OCI-LY7 (cell line): Measurements from ENCODE around the gene PILRA. TPM values are rescaled to one million over a fixed set of nuclear protein-coding genes. Genes with fewer than 3 reads are reported as not detected.

Source experiments
- BruUV-seq: library from RNA; stranded (reverse); fragments of 400-500 nt; replicated peaks from 2 replicates; lab custom pipeline; 2021; lab: Mats Ljungman, UMichigan
- CTCF ChIA-PET: fragments of 300-600 bp; sonication (Branson Sonifier 250); formaldehyde crosslinking; loops from one replicate; lab custom pipeline; 2022; ENCODE audit warnings: antibody characterized with exemption; ENCODE audit not compliant: unreplicated experiment; lab: Charles Lee
- POLR2A ChIA-PET: fragments of 300-600 bp; sonication (Branson Sonifier 250); formaldehyde crosslinking; loops from one replicate; lab custom pipeline; 2022; ENCODE audit warnings: antibody characterized with exemption; lab: Charles Lee
- DNase-seq: peaks from one replicate; pipeline ENCODE4 v3.0.0-alpha.2; 2015; ENCODE audit warnings: low spot score
- H2AFZ ChIP-seq: fragments of 200-600 bp; sonication (generic), shearing (Covaris generic); 2 replicates; pipeline ENCODE4 v1.6.1; 2014; ENCODE audit warnings: mild to moderate bottlenecking, antibody characterized with exemption, low read length, moderate library complexity
- H3K27ac ChIP-seq: fragments of 200-600 bp; sonication (generic); 2 replicates; pipeline ENCODE4 v1.5.1; 2014; ENCODE audit warnings: mixed run types, low read depth, mild to moderate bottlenecking, moderate library complexity, low read length, inconsistent platforms; ENCODE audit not compliant: poor library complexity, severe bottlenecking
- H3K36me3 ChIP-seq: fragments of 200-600 bp; sonication (generic); 2 replicates; pipeline ENCODE4 v1.6.1; 2014; ENCODE audit warnings: mild to moderate bottlenecking, antibody characterized with exemption, low read length, moderate library complexity, mixed read lengths; ENCODE audit not compliant: insufficient read depth
- H3K4me1 ChIP-seq: fragments of 200-600 bp; sonication (generic); 2 replicates; pipeline ENCODE4 v1.5.1; 2014; ENCODE audit warnings: mild to moderate bottlenecking, low read length; ENCODE audit not compliant: insufficient read depth, poor library complexity, severe bottlenecking
- H3K4me2 ChIP-seq: fragments of 200-600 bp; sonication (generic); 2 replicates; pipeline ENCODE4 v1.6.1; 2014; ENCODE audit warnings: mild to moderate bottlenecking, low read length
- H3K4me3 ChIP-seq: fragments of 200-600 bp; sonication (generic); 2 replicates; pipeline ENCODE4 v1.5.1; 2014; ENCODE audit warnings: mild to moderate bottlenecking, low read depth, low read length; ENCODE audit not compliant: poor library complexity, severe bottlenecking
- H3K79me2 ChIP-seq: fragments of 200-600 bp; sonication (generic); 2 replicates; pipeline ENCODE4 v1.6.1; 2016; ENCODE audit warnings: low read depth, mild to moderate bottlenecking, low read length, moderate library complexity, mixed read lengths; ENCODE audit not compliant: insufficient read depth
- H3K9me2 ChIP-seq: fragments of 200-600 bp; sonication (generic); 2 replicates; pipeline ENCODE4 v1.6.1; 2016; ENCODE audit warnings: mild to moderate bottlenecking, low read length, mixed read lengths; ENCODE audit not compliant: insufficient read depth
- H3K9me3 ChIP-seq: fragments of 200-600 bp; sonication (generic); 2 replicates; pipeline ENCODE4 v1.6.1; 2014; ENCODE audit warnings: mild to moderate bottlenecking, mixed run types, low read length, mixed read lengths
- H4K20me1 ChIP-seq: fragments of 200-600 bp; sonication (generic); 2 replicates; pipeline ENCODE4 v1.6.1; 2014; ENCODE audit warnings: mild to moderate bottlenecking, antibody characterized with exemption, low read length, moderate library complexity, mixed read lengths; ENCODE audit not compliant: insufficient read depth
- CTCF ChIP-seq: fragments of 200-600 bp; sonication (generic); conservative IDR thresholded peaks from 2 replicates; pipeline ENCODE4 v1.5.1; 2014; ENCODE audit warnings: mild to moderate bottlenecking, antibody characterized with exemption, low read length, moderate library complexity, mixed read lengths
- EZH2phosphoT487 ChIP-seq: fragments of 200-600 bp; sonication (generic); IDR thresholded peaks from 2 replicates; pipeline ENCODE4 v1.6.1; 2018; ENCODE audit warnings: low read depth, borderline replicate concordance, mild to moderate bottlenecking, mixed run types, antibody characterized with exemption, low read length, moderate library complexity, mixed read lengths
- intact Hi-C: fragments of 100-400 bp; cut with micrococcal nuclease; formaldehyde crosslinking; loops from one replicate; pipeline ENCODE4 v1.10.0; 2022; ENCODE audit not compliant: unreplicated experiment
- total RNA-seq, 2 experiments: library from RNA; depleted of rRNA in 1 of 2; stranded (reverse); fragments of >200 nt in 1 of 2; shearing (Covaris generic) in 1 of 2; gene quantifications; 2 replicates each; pipeline ENCODE4 v1.2.3, GENCODE V29; 2014 to 2022

The PILRA gene
- total RNA-seq, 2 experiments from 2014 or later: 8.0 to 16.0 TPM

DNA sequence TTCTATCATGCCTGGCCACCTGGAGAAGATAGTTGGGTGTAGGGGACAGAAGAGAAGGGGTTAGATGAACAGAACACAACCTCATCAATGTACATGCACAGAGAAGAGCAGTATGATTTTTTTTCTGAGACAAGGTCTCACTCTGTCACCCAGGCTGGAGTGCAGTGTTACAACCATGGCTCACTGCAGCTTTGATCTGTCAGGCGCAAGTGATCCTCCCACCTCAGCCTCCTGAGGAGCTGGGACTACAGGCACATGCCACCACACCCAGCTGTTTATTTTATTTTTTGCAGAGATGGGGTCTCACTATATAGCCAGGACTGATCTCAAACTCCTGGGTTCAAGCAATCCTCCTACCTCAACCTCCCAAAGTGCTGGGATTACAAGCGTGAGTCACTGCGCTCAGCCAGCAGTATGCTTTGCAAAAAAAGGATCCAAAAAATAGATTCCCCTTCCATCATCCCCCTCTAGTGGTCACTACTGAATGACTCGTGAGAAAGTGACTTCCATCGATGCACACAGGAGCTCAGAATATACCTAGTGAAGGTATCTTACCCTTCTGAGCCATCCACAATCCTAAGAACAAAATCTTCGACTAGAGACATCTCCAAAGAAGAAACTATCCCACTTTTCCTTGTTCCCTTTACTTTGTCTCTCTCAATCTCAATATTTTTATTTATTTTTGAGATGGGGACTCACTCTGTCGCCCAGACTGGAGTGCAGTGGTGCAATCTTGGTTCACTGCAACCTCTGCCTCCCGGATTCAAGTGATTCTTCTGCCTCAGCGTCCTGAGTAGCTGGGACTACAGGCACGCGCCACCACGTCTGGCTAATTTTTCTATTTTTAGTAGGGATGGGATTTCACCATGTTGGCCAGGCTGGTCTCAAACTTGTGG lies 34.2 kb downstream of the PILRA start:
- intact Hi-C loops: loop anchor here (1.0 to 2.0 kb wide), 3 partner anchors 33 to 275 kb away; no protein-coding TSS in a partner anchor
- peaks cover 33% of the 10 kb centered on the region for H3K4me1 ChIP-seq
- CTCF ChIA-PET: interaction anchor here (0.6 to 1.5 kb wide), 6 partner anchors 8 to 283 kb away, joined by 3 to 4 read pairs (median 3); no protein-coding TSS in a partner anchor
- no peaks in the 10 kb centered on the region for H3K9me2 ChIP-seq
- no peaks in the 10 kb centered on the region for H3K9me3 ChIP-seq
- no peak overlapping the region for H3K4me3 ChIP-seq
- H2AFZ ChIP-seq: peak overlapping the region; percentile 32; the same call in 1 of the 2 replicates
- TF ChIP-seq EZH2phosphoT487 (no peak), CTCF (peak; percentile 89)
- H4K20me1 ChIP-seq: no peaks in the 10 kb centered on the region
- no peaks in the 10 kb centered on the region for H3K79me2 ChIP-seq
- DNase-seq: peak; percentile 83
- POLR2A ChIA-PET: interaction anchor here (1.0 kb wide), 1 partner anchor 14 kb away, joined by 3 read pairs; no protein-coding TSS in a partner anchor
- no TSS peak for BruUV-seq
- peak overlapping the region; percentile 45 for H3K4me2 ChIP-seq
- H3K36me3 ChIP-seq: no peaks in the 10 kb centered on the region
- no peak overlapping the region for H3K27ac ChIP-seq

DNA sequence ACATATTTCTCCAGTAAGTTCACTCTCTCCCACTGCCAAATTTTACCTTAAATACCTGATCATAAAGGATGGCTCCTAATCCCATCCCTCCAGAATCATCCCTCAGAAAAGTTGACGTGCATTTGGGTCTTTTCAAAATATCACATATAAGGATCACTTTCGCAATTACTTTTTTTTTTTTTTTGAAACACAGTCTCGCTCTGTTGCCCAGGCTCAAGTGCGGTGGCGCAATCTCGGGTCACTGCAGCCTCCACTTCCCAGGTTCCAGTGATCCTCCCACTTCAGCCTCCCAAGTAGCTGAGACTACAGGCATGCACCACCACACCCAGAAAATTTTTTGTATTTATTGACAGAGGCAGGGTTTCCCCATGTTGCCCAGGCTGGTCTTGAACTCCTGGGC lies 37.8 kb downstream of the PILRA start:
- no TSS peak for BruUV-seq
- Histone ChIP-seq H3K9me2 (no peaks in the 10 kb centered on the region), H3K36me3 (no peaks in the 10 kb centered on the region), H3K27ac (no peak overlapping the region), H3K9me3 (no peaks in the 10 kb centered on the region), H2AFZ (no peak overlapping the region), H3K4me2 (no peak overlapping the region), H3K4me1 (peaks cover 47% of the 10 kb centered on the region), H3K4me3 (no peak overlapping the region), H4K20me1 (no peaks in the 10 kb centered on the region), H3K79me2 (no peaks in the 10 kb centered on the region)
- intact Hi-C loops: no loop called here
- POLR2A ChIA-PET: no interaction called here
- no peak for DNase-seq
- CTCF ChIA-PET: no interaction called here
- TF ChIP-seq CTCF (no peak), EZH2phosphoT487 (no peak)
